ENCODE data around the gene FAM43B. TPM values are rescaled to one million over a fixed set of nuclear protein-coding genes. Genes with fewer than 3 reads are reported as not detected.

Gene FAM43B
- total RNA-seq, 1 donor from 2014 or later: 0.75 TPM

DNA sequence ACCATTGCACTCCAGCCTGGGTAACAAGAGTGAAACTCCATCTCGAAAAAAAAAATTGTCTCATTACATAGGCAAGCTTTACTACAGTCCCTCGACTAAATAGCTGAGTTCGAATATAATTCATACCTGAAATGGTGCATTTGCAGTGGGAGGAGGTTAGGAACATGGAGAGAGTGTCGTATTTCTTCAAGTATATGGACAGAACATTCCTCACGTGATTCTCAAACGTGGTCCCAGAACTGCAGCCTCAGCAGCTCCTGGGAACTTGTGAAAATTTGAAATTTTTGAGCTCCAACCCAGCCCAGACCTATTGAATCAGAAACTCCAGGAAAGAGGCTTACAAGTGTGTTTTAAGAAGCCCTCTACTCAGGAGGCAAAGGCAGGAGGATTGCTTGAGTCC lies 43.7 kb downstream of the FAM43B start:
- TF ChIP-seq, protein P1, sequence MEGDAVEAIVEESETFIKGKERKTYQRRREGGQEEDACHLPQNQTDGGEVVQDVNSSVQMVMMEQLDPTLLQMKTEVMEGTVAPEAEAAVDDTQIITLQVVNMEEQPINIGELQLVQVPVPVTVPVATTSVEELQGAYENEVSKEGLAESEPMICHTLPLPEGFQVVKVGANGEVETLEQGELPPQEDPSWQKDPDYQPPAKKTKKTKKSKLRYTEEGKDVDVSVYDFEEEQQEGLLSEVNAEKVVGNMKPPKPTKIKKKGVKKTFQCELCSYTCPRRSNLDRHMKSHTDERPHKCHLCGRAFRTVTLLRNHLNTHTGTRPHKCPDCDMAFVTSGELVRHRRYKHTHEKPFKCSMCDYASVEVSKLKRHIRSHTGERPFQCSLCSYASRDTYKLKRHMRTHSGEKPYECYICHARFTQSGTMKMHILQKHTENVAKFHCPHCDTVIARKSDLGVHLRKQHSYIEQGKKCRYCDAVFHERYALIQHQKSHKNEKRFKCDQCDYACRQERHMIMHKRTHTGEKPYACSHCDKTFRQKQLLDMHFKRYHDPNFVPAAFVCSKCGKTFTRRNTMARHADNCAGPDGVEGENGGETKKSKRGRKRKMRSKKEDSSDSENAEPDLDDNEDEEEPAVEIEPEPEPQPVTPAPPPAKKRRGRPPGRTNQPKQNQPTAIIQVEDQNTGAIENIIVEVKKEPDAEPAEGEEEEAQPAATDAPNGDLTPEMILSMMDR (IDR thresholded peaks at IDR 0.05): no peak
- H3K27ac ChIP-seq: no peak overlapping the region
- no peak for DNase-seq (ENCODE audit: low spot score in 2 of 2)

DNA sequence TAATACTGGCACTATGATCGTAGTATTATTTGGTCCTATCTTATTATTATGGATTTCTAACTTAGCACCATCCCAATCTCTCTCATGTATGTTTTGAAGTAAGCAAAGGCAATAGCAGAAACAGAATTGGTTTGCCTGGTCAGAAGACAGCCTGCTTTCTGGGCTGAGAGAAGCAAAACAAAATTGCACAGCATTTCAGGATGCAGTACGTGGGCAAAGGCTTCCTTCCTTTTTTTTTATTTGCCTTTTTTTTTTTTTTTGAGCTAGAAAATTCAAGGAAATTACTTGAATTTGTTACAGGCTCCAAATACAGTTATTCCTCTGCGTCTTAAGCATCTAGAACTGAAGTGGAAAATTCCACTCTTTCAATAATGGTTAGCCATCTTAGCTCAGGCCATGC lies 45.3 kb downstream of the FAM43B start:
- no peaks in the 10 kb centered on the region for H3K36me3 ChIP-seq
- no peaks in the 10 kb centered on the region for H3K4me1 ChIP-seq
- no peak overlapping the region for H3K27ac ChIP-seq
- TF ChIP-seq, protein P1 (IDR thresholded peaks at IDR 0.05): no peak
- H3K4me3 ChIP-seq: no peak overlapping the region
- DNase-seq (ENCODE audit: low spot score in 2 of 2): no peak
- no peaks in the 10 kb centered on the region for H3K27me3 ChIP-seq
- intact Hi-C loops (cut with DNase I): no loop called here
- no peaks in the 10 kb centered on the region for H3K9me3 ChIP-seq

More for the DNA sequence above, 43.7 kb downstream of the FAM43B start:
- Histone ChIP-seq H3K27me3 (no peaks in the 10 kb centered on the region), H3K4me1 (no peaks in the 10 kb centered on the region), H3K36me3 (no peaks in the 10 kb centered on the region), H3K9me3 (no peaks in the 10 kb centered on the region), H3K4me3 (no peak overlapping the region)
- intact Hi-C loops (cut with DNase I): no loop called here

DNA sequence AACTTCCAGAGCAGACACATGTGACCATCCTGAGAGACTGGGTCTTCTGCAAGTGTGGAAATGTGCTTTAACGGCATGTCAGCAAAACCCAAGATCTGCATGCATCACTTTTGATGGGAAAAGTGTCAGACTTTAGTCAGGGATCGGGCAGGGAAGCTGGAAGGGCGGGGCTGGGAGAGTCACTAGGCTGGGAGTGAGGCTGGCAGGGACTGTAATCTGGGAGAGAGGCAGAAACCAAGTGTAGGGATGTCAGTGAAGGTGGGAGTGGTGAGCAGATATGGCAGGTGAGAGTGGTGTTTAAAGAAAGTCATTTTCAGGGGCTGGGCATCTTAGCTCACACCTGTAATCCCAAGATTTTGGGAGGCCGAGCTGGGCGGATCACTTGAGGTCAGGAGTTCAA lies 47.8 kb downstream of the FAM43B start:
- no peaks in the 10 kb centered on the region for H3K9me3 ChIP-seq
- no peak overlapping the region for H3K27ac ChIP-seq
- H3K4me1 ChIP-seq: no peaks in the 10 kb centered on the region
- no peaks in the 10 kb centered on the region for H3K27me3 ChIP-seq
- H3K4me3 ChIP-seq: no peak overlapping the region
- no peak for DNase-seq (ENCODE audit: low spot score in 2 of 2)
- TF ChIP-seq, protein P1 (IDR thresholded peaks at IDR 0.05): no peak
- intact Hi-C loops (cut with DNase I): no loop called here
- H3K36me3 ChIP-seq: no peaks in the 10 kb centered on the region

DNA sequence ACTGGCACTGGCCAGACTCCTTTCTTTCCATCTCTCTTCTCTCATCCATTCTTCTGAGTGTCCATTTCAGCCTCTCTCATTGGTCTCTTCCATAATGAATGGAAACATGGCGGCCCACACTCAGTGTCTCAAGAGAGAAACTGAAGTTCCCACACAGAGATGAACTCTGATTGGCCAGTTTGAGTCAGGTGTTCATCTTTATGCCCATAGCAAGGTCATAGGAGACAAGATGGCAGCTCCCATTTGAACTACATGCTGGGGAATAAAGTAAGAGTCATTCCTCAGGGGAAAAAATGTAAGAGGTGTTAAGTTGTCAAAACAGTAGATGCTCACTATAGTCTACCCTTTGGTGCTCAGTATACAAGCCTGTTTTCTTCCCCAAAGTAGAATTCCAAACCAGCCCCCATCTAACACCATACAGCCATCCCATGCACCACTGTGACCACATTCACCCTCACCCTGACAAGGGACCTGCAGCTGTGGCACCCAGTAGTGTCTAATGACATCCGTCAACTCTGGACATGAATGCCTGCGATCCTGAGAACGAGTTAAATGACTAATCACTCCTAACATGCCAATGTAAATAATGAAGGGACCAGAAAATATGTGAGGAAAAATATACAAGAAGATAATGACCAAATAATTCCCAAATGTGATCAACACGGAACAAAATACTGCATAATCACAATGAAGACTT lies 48.9 kb downstream of the FAM43B start:
- intact Hi-C loops (cut with DNase I): no loop called here
- no peak for DNase-seq (ENCODE audit: low spot score in 2 of 2)

DNA sequence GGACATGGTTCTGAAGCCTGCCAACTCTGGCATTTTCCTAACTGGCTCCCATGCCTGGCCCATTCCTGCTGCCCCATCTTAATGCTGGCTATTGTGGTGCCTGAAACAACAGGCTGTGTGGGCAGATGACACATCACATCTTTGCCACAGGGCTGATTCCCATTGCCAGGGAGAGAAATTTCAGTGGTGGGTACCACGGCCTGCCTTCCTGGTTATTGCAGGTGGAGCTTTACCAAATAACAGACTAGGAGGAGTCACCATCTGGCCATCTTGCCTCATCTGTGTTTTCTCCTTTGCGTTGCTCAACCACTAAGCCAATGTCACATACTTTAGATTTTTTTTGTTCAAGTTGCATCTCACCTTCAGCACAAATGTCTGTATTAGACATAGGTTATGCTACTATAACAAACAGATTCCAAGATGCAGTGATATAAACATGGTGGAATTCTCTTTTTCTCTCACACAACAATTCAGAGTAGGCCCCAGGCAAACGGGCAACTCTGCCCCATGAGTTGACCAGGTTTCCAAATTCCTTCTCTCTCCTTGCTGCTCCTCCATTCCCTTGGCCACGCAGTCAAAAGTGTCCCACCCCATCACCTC lies 50.6 kb downstream of the FAM43B start:
- TF ChIP-seq, protein P1 (IDR thresholded peaks at IDR 0.05): no peak
- no peak overlapping the region for H3K27ac ChIP-seq
- no peaks in the 10 kb centered on the region for H3K9me3 ChIP-seq
- no peaks in the 10 kb centered on the region for H3K4me1 ChIP-seq
- intact Hi-C loops (cut with DNase I): no loop called here
- no peaks in the 10 kb centered on the region for H3K36me3 ChIP-seq
- no peak overlapping the region for H3K4me3 ChIP-seq
- no peak for DNase-seq (ENCODE audit: low spot score in 2 of 2)
- no peaks in the 10 kb centered on the region for H3K27me3 ChIP-seq

More for the DNA sequence above, 48.9 kb downstream of the FAM43B start:
- TF ChIP-seq, protein P1 (IDR thresholded peaks at IDR 0.05): no peak
- Histone ChIP-seq H3K9me3 (no peaks in the 10 kb centered on the region), H3K27ac (no peak overlapping the region), H3K4me3 (no peak overlapping the region), H3K4me1 (no peaks in the 10 kb centered on the region), H3K36me3 (no peaks in the 10 kb centered on the region), H3K27me3 (no peaks in the 10 kb centered on the region)
